Measurements from ENCODE around the gene GPS2. TPM values are rescaled to one million over a fixed set of nuclear protein-coding genes. Genes with fewer than 3 reads are reported as not detected.

The GPS2 gene
- total and polyA plus RNA-seq, 2 experiments from 2014 or later, result 34.5 to 103 TPM

DNA sequence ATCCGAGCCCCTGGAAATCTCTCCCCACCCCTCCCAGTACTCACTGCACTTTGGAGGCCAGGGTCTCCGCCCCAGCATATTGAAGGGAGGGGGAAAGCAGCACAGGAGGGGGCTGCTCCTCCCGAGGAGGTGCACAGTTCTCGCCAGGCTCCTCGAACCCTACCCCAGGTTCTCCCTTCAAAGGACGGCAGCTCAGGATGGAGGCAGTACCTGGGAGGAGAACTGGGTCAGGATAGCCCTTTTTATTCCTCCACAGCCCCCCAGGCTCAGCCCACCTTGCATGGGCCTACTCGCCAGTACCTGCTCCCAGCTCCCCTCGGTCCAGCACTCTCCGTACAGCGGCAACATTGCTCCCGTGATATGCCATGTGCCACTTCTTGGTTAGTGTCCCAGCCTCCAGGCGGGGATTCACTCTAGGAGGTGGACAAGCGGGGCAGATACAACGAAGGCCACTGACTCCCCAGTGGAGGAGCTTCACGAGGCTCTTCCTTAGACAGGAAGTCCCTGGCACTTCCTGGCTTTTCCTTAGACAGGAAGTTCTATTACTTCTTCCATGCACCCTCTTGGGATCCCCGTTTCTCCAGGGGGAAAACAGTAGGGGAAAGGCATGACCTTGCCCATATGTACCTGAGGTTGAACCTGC is 2.1 kb upstream of the GPS2 start:
- Histone ChIP-seq H3K27ac (no peak overlapping the region), H3K36me3 (replicated peaks; ENCODE audit: insufficient read depth, low read depth) (no peaks in the 10 kb centered on the region), H4K20me1 (ENCODE audit: insufficient read depth, poor library complexity, severe bottlenecking) (peaks cover 8% of the 10 kb centered on the region), H3K4me1 (ENCODE audit: insufficient read depth) (peaks cover 11% of the 10 kb centered on the region), H3K27me3 (no peaks in the 10 kb centered on the region), H3K4me3 (no peak overlapping the region), H3K4me2 (no peak overlapping the region), H3K9me2 (replicated peaks; ENCODE audit: insufficient read depth) (no peaks in the 10 kb centered on the region), H2AFZ (no peak overlapping the region), H3K9me3 (ENCODE audit: low read depth) (no peaks in the 10 kb centered on the region), H3K79me2 (peaks cover 24% of the 10 kb centered on the region)
- TF ChIP-seq EZH2 (IDR thresholded peaks at IDR 0.05; ENCODE audit: borderline replicate concordance) (no peak), CTCF (IDR thresholded peaks at IDR 0.05; ENCODE audit: poor library complexity) (no peak), EZH2phosphoT487 (IDR thresholded peaks at IDR 0.05; ENCODE audit: low read depth, severe bottlenecking, unreplicated experiment) (no peak)
- 89% methylated on average over 16 of the region's 16 CpGs for WGBS (ENCODE audit: low lambda C conversion rate, missing lambda C conversion rate)
- DNase-seq (ENCODE audit: low spot score), result peak; percentile 8

GRCh38 chr17:7315570-7316235 is 543 bp upstream of the GPS2 start:
- H3K4me1 ChIP-seq (ENCODE audit: insufficient read depth), result peaks cover 11% of the 10 kb centered on the region
- H3K79me2 ChIP-seq, result peaks cover 38% of the 10 kb centered on the region
- peak overlapping the region; percentile 64 for H2AFZ ChIP-seq
- peak overlapping the region; percentile 97 for H3K27ac ChIP-seq
- no peaks in the 10 kb centered on the region for H3K9me2 ChIP-seq (replicated peaks; ENCODE audit: insufficient read depth)
- TF ChIP-seq CTCF (IDR thresholded peaks at IDR 0.05; ENCODE audit: poor library complexity) (no peak), EZH2 (IDR thresholded peaks at IDR 0.05; ENCODE audit: borderline replicate concordance) (no peak), EZH2phosphoT487 (IDR thresholded peaks at IDR 0.05; ENCODE audit: low read depth, severe bottlenecking, unreplicated experiment) (no peak)
- no peaks in the 10 kb centered on the region for H3K9me3 ChIP-seq (ENCODE audit: low read depth)
- H4K20me1 ChIP-seq (ENCODE audit: insufficient read depth, poor library complexity, severe bottlenecking), result peaks cover 18% of the 10 kb centered on the region
- H3K4me2 ChIP-seq, result peak overlapping the region; percentile 91
- H3K27me3 ChIP-seq, result no peaks in the 10 kb centered on the region
- peaks cover 2% of the 10 kb centered on the region for H3K36me3 ChIP-seq (replicated peaks; ENCODE audit: insufficient read depth, low read depth)
- no peak for DNase-seq (ENCODE audit: low spot score)
- H3K4me3 ChIP-seq, result peak overlapping the region; percentile 73
- 50% methylated on average over 30 of the region's 30 CpGs for WGBS (ENCODE audit: low lambda C conversion rate, missing lambda C conversion rate)

GRCh38 chr17:7313890-7314718 is 1.1 kb downstream of the GPS2 start:
- H3K4me2 ChIP-seq, result peak overlapping the region; percentile 91
- peaks cover 8% of the 10 kb centered on the region for H3K36me3 ChIP-seq (replicated peaks; ENCODE audit: insufficient read depth, low read depth)
- peak overlapping the region; percentile 73 for H3K4me3 ChIP-seq
- no peak for DNase-seq (ENCODE audit: low spot score)
- peaks cover 34% of the 10 kb centered on the region for H4K20me1 ChIP-seq (ENCODE audit: insufficient read depth, poor library complexity, severe bottlenecking)
- H3K27ac ChIP-seq, result peak overlapping the region; percentile 97
- H3K9me3 ChIP-seq (ENCODE audit: low read depth), result no peaks in the 10 kb centered on the region
- peaks cover 54% of the 10 kb centered on the region for H3K79me2 ChIP-seq
- 54% methylated on average over 9 of the region's 9 CpGs for WGBS (ENCODE audit: low lambda C conversion rate, missing lambda C conversion rate)
- peaks cover 20% of the 10 kb centered on the region for H3K4me1 ChIP-seq (ENCODE audit: insufficient read depth)
- no peaks in the 10 kb centered on the region for H3K27me3 ChIP-seq
- no peaks in the 10 kb centered on the region for H3K9me2 ChIP-seq (replicated peaks; ENCODE audit: insufficient read depth)
- H2AFZ ChIP-seq, result no peak overlapping the region
- TF ChIP-seq CTCF (IDR thresholded peaks at IDR 0.05; ENCODE audit: poor library complexity) (no peak), EZH2phosphoT487 (IDR thresholded peaks at IDR 0.05; ENCODE audit: low read depth, severe bottlenecking, unreplicated experiment) (no peak), EZH2 (IDR thresholded peaks at IDR 0.05; ENCODE audit: borderline replicate concordance) (no peak)

All from hepatocyte (in vitro differentiated cells).